Smooth muscle cell (in vitro differentiated cells): ENCODE data around the gene MAGEF1. TPM values are rescaled to one million over a fixed set of nuclear protein-coding genes. Genes with fewer than 3 reads are reported as not detected.
A peak's percentile ranks its signal among the peaks of the same experiment; 100 is the strongest.

Source experiments
- DNase-seq: peaks from one replicate; lab custom pipeline; 2025; ENCODE audit not compliant: unreplicated experiment; lab: John Stamatoyannopoulos, UW
- H2AFZ ChIP-seq: fragments of 200-600 bp; sonication (generic); 2 replicates; pipeline ENCODE4 v1.6.0; 2016; ENCODE audit warnings: antibody characterized with exemption, low read depth, mild to moderate bottlenecking
- H3F3A ChIP-seq: fragments of 200-600 bp; sonication (generic); 2 replicates; pipeline ENCODE4 v1.6.0; 2017; ENCODE audit warnings: antibody characterized with exemption, low read depth
- H3K27ac ChIP-seq: fragments of 200-600 bp; sonication (generic); 2 replicates; pipeline ENCODE4 v1.5.1; 2016; ENCODE audit warnings: low read depth, mild to moderate bottlenecking
- H3K27me3 ChIP-seq: fragments of 200-600 bp; sonication (generic); 2 replicates; pipeline ENCODE4 v1.6.1; 2016; ENCODE audit warnings: low read depth, mild to moderate bottlenecking
- H3K36me3 ChIP-seq: fragments of 200-600 bp; sonication (generic); 2 replicates; pipeline ENCODE4 v1.5.1; 2016; ENCODE audit warnings: low read depth
- H3K4me1 ChIP-seq: fragments of 200-600 bp; sonication (generic); 2 replicates; pipeline ENCODE4 v1.5.1; 2016; ENCODE audit warnings: low read depth
- H3K4me2 ChIP-seq: fragments of 200-600 bp; sonication (generic); 2 replicates; pipeline ENCODE4 v1.6.0; 2016; ENCODE audit warnings: mild to moderate bottlenecking
- H3K4me3 ChIP-seq: fragments of 200-600 bp; sonication (generic); 2 replicates; pipeline ENCODE4 v1.5.1; 2016; ENCODE audit warnings: mild to moderate bottlenecking
- H3K79me2 ChIP-seq: fragments of 200-600 bp; sonication (generic); 2 replicates; pipeline ENCODE4 v1.6.0; 2016; ENCODE audit warnings: low read depth, mild to moderate bottlenecking
- H3K9ac ChIP-seq: fragments of 200-600 bp; sonication (generic); 2 replicates; pipeline ENCODE4 v1.6.0; 2016; ENCODE audit warnings: low read depth
- H3K9me3 ChIP-seq: fragments of 200-600 bp; sonication (generic); replicated peaks from 2 replicates; pipeline ENCODE4 v1.5.1; 2016; ENCODE audit warnings: low read depth
- H4K20me1 ChIP-seq: fragments of 200-600 bp; sonication (generic); 2 replicates; pipeline ENCODE4 v1.6.0; 2016; ENCODE audit warnings: low read depth
- WGBS: methylation state at CpG from one replicate; pipeline ENCODE4 v1.1.7; 2016; ENCODE audit warnings: low lambda C conversion rate; 5-methylcytosine and 5-hydroxymethylcytosine counted together
- polyA plus RNA-seq: library from polyadenylated mRNA; unstranded; fragments of >200 nt; fragmentation: Nextera tagmentation; extraction: Ambion mirVana; gene quantifications from 2 replicates; pipeline ENCODE4 v1.2.1, GENCODE V29; 2016
- total RNA-seq: library from RNA; depleted of rRNA; stranded (reverse); fragments of >200 nt; gene quantifications from 2 replicates; pipeline ENCODE4 v1.2.3, GENCODE V29; 2014
- TF ChIP-seq, protein P1 (sequence below): fragments of 200-600 bp; sonication (generic); IDR thresholded peaks from 2 replicates; pipeline ENCODE4 v1.5.1; 2017; ENCODE audit warnings: borderline replicate concordance, mild to moderate bottlenecking, antibody characterized with exemption; ENCODE audit not compliant: insufficient read depth, poor library complexity, severe bottlenecking

The MAGEF1 gene
- total and polyA plus RNA-seq, 2 experiments from 2014 or later, result 37.0 to 52.7 TPM

DNA sequence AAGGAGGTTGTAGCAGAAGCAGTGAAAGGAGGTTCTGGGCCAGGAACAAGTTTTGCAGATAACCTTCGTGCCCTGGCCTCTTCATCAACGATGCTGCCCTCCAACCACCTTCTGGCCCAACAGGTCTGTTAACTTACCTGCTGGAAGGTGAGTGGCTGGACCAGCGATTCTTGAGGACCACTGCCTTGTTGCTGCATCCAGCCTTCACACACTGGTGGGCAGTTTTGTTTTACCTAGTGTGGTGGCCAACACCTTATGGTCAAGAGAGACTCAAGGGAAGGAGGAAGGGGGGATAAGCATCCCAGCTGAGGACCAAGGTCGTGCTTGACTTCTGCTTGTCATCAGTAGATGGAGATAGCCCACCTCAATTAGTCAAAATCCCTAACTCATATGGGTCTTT, 7.8 kb upstream of the MAGEF1 start:
- no peaks in the 10 kb centered on the region for H3K79me2 ChIP-seq
- no peak for DNase-seq
- no peaks in the 10 kb centered on the region for H3K36me3 ChIP-seq
- H3K4me3 ChIP-seq, result no peak overlapping the region
- no peaks in the 10 kb centered on the region for H3K9me3 ChIP-seq
- H2AFZ ChIP-seq, result no peak overlapping the region
- TF ChIP-seq, protein P1, sequence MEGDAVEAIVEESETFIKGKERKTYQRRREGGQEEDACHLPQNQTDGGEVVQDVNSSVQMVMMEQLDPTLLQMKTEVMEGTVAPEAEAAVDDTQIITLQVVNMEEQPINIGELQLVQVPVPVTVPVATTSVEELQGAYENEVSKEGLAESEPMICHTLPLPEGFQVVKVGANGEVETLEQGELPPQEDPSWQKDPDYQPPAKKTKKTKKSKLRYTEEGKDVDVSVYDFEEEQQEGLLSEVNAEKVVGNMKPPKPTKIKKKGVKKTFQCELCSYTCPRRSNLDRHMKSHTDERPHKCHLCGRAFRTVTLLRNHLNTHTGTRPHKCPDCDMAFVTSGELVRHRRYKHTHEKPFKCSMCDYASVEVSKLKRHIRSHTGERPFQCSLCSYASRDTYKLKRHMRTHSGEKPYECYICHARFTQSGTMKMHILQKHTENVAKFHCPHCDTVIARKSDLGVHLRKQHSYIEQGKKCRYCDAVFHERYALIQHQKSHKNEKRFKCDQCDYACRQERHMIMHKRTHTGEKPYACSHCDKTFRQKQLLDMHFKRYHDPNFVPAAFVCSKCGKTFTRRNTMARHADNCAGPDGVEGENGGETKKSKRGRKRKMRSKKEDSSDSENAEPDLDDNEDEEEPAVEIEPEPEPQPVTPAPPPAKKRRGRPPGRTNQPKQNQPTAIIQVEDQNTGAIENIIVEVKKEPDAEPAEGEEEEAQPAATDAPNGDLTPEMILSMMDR, result no peak
- H3F3A ChIP-seq, result peaks cover 6% of the 10 kb centered on the region
- H3K4me2 ChIP-seq, result no peak overlapping the region
- no peaks in the 10 kb centered on the region for H4K20me1 ChIP-seq
- 87% methylated on average over 4 of the region's 4 CpGs for WGBS
- H3K27ac ChIP-seq, result no peak overlapping the region
- peaks cover 31% of the 10 kb centered on the region for H3K4me1 ChIP-seq
- no peaks in the 10 kb centered on the region for H3K27me3 ChIP-seq
- no peak overlapping the region for H3K9ac ChIP-seq

DNA sequence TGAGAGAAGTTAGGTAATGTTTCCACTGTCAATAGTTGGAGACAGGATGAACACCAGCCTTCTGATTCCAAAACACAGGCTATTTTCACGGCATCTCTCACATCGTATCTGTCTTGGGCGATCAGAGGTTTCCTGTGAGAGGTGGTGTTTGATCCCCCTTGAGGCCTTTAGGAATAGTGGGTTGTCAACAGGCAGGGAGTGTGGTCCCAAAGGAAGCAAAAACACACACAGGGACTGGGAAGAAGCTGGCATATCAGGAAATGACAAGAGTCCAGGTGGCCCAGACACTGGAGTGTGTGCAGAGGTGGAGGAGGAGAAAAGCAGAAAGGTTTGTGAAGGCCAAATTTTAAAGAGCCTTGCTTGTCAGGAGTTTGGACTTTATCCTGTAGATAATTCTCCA, 6.6 kb upstream of the MAGEF1 start:
- TF ChIP-seq, protein P1, result no peak
- Histone ChIP-seq H3K4me2 (no peak overlapping the region), H3K9ac (no peak overlapping the region), H3K4me1 (peaks cover 31% of the 10 kb centered on the region), H3F3A (peaks cover 6% of the 10 kb centered on the region), H4K20me1 (no peaks in the 10 kb centered on the region), H2AFZ (no peak overlapping the region), H3K4me3 (no peak overlapping the region), H3K79me2 (no peaks in the 10 kb centered on the region), H3K36me3 (no peaks in the 10 kb centered on the region), H3K9me3 (no peaks in the 10 kb centered on the region), H3K27me3 (no peaks in the 10 kb centered on the region), H3K27ac (no peak overlapping the region)
- no peak for DNase-seq
- WGBS, result 68% methylated on average over 3 of the region's 3 CpGs

DNA sequence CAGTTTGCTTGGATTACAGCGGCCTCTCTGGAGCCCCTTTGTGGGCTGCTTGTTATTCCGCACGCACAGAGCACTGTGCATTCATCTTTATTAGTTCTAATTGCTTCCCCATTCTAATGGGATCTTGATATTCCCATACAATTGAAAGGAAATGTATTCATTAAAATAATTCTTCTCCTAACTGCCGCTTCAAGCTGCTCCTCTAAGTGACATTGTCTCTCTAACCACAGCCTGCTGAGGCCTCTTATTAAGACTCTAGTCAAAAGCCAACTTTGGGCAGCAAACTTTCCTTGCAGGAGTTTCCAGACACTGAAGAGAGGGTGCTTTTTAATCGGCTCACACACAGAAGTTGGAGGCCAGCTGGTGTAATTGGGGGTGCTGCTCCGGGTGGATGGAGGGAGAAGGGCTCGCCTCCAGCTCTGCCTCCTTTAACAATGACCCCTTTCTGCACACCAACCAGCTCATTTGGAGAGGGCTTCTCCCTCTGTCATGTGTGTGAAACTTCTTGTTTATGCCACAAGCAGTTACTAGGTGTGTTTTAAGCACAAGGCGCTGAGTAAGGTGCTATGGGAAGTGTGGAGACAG, 5.6 kb upstream of the MAGEF1 start:
- Histone ChIP-seq H2AFZ (peak overlapping the region; percentile 65), H3K9ac (peak overlapping the region; percentile 64)

More for the DNA sequence above, 5.6 kb upstream of the MAGEF1 start:
- TF ChIP-seq, protein P1, result no peak
- peak overlapping the region; percentile 92 for H3K27ac ChIP-seq
- H3K4me1 ChIP-seq, result peaks cover 31% of the 10 kb centered on the region
- no peaks in the 10 kb centered on the region for H3K36me3 ChIP-seq
- peaks cover 6% of the 10 kb centered on the region for H3F3A ChIP-seq
- H3K79me2 ChIP-seq, result no peaks in the 10 kb centered on the region
- H3K27me3 ChIP-seq, result no peaks in the 10 kb centered on the region
- 39% methylated on average over 8 of the region's 8 CpGs for WGBS
- H3K4me3 ChIP-seq, result peak overlapping the region; percentile 11
- H3K9me3 ChIP-seq, result no peaks in the 10 kb centered on the region
- peak overlapping the region; percentile 78 for H3K4me2 ChIP-seq
- no peak for DNase-seq
- H4K20me1 ChIP-seq, result no peaks in the 10 kb centered on the region
